Esophagus squamous epithelium (tissue), 5 donors: ENCODE measurements around the gene GPX8. TPM values are rescaled to one million over a fixed set of nuclear protein-coding genes. Genes with fewer than 3 reads are reported as not detected.

Experiments used
- DNase-seq: peaks from one replicate; lab custom pipeline; 2025; lab: John Stamatoyannopoulos, UW
- H3K27ac ChIP-seq, 4 donors: fragments of 200-600 bp; sonication (generic); one replicate each; pipeline ENCODE4 v1.5.1; 2016 to 2019; ENCODE audit warnings: mild to moderate bottlenecking in 1 of 4
- H3K27me3 ChIP-seq, 4 donors: fragments of 200-600 bp; sonication (generic); 1 replicate in 3 of 4; 2 replicates in 1 of 4; pipeline versions ENCODE4 v1.5.1 to v1.6.0; 2017 to 2021; ENCODE audit warnings: antibody characterized with exemption in 1 of 4
- H3K36me3 ChIP-seq, 3 donors: fragments of 200-600 bp; sonication (generic); one replicate each; pipeline ENCODE4 v1.5.1; 2016 to 2019
- H3K4me1 ChIP-seq, 3 donors: fragments of 200-600 bp; sonication (generic); one replicate each; pipeline ENCODE4 v1.5.1; 2017 to 2019
- H3K4me3 ChIP-seq, 4 donors: fragments of 200-600 bp; sonication (generic); 1 replicate in 3 of 4; 2 replicates in 1 of 4; pipeline ENCODE4 v1.5.1; 2016 to 2019; ENCODE audit warnings: mild to moderate bottlenecking in 2 of 4, moderate library complexity in 1 of 4
- H3K9me3 ChIP-seq, 3 donors: fragments of 200-600 bp; sonication (generic); one replicate each; pipeline ENCODE4 v1.5.1; 2016 to 2019
- CTCF ChIP-seq, 6 experiments: fragments of 450-650 bp in 4 of 6; fragments of 200-600 bp in 2 of 6; sonication (generic) in 2 of 6; IDR thresholded peaks; one replicate each; pipeline ENCODE4 v1.5.1; 2016 to 2019; ENCODE audit warnings: antibody characterized with exemption in 6 of 6, mild to moderate bottlenecking in 4 of 6, moderate library complexity in 4 of 6
- POLR2A ChIP-seq, 4 donors: fragments of 450-650 bp; IDR thresholded peaks; one replicate each; pipeline ENCODE4 v1.6.1; 2017; ENCODE audit warnings: antibody characterized with exemption in 4 of 4, mild to moderate bottlenecking in 4 of 4, moderate library complexity in 3 of 4
- WGBS, 2 donors: methylation state at CpG; one replicate each; pipeline ENCODE4 v1.1.5; 2018; 5-methylcytosine and 5-hydroxymethylcytosine counted together
- intact Hi-C: fragments of 100-400 bp; cut with DNase I; formaldehyde crosslinking; loops from one replicate; pipeline ENCODE4 v1.15.0; 2022
- total RNA-seq, 4 donors: library from RNA; depleted of rRNA; stranded (reverse); fragments of >200 nt; gene quantifications; one replicate each; pipeline ENCODE4 v1.1.0, GENCODE V29; 2016
- donor health status: DM: yes; HTN: yes; CAD: no.

The GPX8 gene
- total RNA-seq, 4 donors from 2014 or later, result 0.45 to 8.7 (median 7.3) TPM

- WGBS, 2 donors, result 45 to 59% methylated on average over 5 of the region's 5 CpGs
These were observed 25.8 kb upstream of the GPX8 start for GRCh38 chr5:55134053-55134722.

GRCh38 chr5:55136521-55136920 is 23.4 kb upstream of the GPX8 start:
- Histone ChIP-seq H3K36me3 (no peaks in the 10 kb centered on the region), H3K4me1 (no peaks in the 10 kb centered on the region), H3K9me3 (no peaks in the 10 kb centered on the region), H3K27ac (no peak overlapping the region), H3K27me3 (peaks cover 0 to 19% (median 0%) of the 10 kb centered on the region in 4 donors), H3K4me3 (no peak overlapping the region)
- 54 to 61% methylated on average over 3 of the region's 3 CpGs for WGBS, 2 donors
- intact Hi-C loops, result no loop called here
- TF ChIP-seq CTCF (IDR thresholded peaks at IDR 0.05) (no peak), POLR2A (IDR thresholded peaks at IDR 0.05) (no peak)
- no peak for DNase-seq

More at GRCh38 chr5:55134053-55134722, 25.8 kb upstream of the GPX8 start:
- H3K36me3 ChIP-seq, result no peaks in the 10 kb centered on the region
- intact Hi-C loops, result no loop called here
- TF ChIP-seq CTCF (IDR thresholded peaks at IDR 0.05), result no peak
- TF ChIP-seq POLR2A (IDR thresholded peaks at IDR 0.05), result no peak
- peaks cover 0 to 8% (median 0%) of the 10 kb centered on the region in 3 donors for H3K9me3 ChIP-seq
- H3K27ac ChIP-seq, result no peak overlapping the region
- H3K27me3 ChIP-seq, result peaks cover 0 to 15% (median 0%) of the 10 kb centered on the region in 4 donors
- no peak overlapping the region for H3K4me3 ChIP-seq
- H3K4me1 ChIP-seq, result no peaks in the 10 kb centered on the region
- no peak for DNase-seq

GRCh38 chr5:55140908-55141665 is 18.9 kb upstream of the GPX8 start:
- 59 to 60% methylated on average over 9 of the region's 9 CpGs for WGBS, 2 donors

GRCh38 chr5:55141945-55142690 is 17.9 kb upstream of the GPX8 start:
- H3K4me3 ChIP-seq, result no peak overlapping the region
- no peaks in the 10 kb centered on the region for H3K36me3 ChIP-seq
- WGBS, 2 donors, result 83 to 86% methylated on average over 9 of the region's 9 CpGs
- H3K27ac ChIP-seq, result no peak overlapping the region
- H3K27me3 ChIP-seq, result peaks cover 0 to 43% (median 2%) of the 10 kb centered on the region in 4 donors
- intact Hi-C loops, result loop anchor here (10.0 kb wide), 1 partner anchor 627 kb away; the partner anchor contains the start of gene SNX18
- peaks cover 0 to 6% (median 0%) of the 10 kb centered on the region in 3 donors for H3K4me1 ChIP-seq
- H3K9me3 ChIP-seq, result no peaks in the 10 kb centered on the region
- TF ChIP-seq CTCF (IDR thresholded peaks at IDR 0.05) (no peak), POLR2A (IDR thresholded peaks at IDR 0.05) (no peak)
- DNase-seq, result no peak

More at GRCh38 chr5:55140908-55141665, 18.9 kb upstream of the GPX8 start:
- intact Hi-C loops, result loop anchor here (10.0 kb wide), 1 partner anchor 626 kb away; the partner anchor contains the start of gene SNX18
- DNase-seq, result no peak
- Histone ChIP-seq H3K4me3 (no peak overlapping the region), H3K27ac (no peak overlapping the region), H3K4me1 (no peaks in the 10 kb centered on the region), H3K9me3 (no peaks in the 10 kb centered on the region), H3K36me3 (no peaks in the 10 kb centered on the region), H3K27me3 (peaks cover 0 to 39% (median 2%) of the 10 kb centered on the region in 4 donors)
- no peak for TF ChIP-seq CTCF (IDR thresholded peaks at IDR 0.05)
